ENCODE measurements around the gene MYO3B.

DNA sequence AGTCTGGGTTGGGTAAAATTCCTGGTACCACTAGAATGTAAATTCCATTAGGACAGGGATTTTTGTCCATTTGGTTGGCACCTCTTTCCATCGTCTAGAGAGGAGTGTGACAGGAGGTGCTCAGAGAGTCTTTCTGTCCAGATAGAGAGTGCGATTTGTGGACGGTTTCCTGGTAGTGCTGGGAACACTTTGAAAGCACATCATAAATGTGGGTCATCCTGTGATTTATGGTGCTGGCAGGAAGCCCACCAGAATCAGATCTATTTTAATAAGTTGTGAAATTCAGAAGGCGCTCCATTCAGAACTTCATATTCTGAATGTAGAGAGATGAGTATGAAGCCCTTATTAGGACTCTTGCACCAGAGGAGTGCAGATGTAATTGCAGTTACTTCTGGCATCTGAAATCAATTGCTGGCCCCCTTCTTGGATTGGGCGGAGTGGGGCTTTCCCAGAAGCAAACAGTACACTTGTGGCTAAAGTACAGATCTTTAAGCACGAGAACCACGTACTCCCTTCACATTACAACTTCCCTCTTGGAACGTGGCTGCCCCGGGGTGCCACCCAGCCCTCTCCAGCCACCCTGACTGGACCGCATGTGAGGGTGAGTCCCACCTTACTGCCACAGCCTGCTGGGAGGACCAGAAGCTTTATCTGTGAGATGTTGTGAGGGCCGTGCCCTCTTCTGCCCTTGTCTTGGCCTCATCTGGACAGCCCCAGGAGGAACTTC is 243.2 kb downstream of the MYO3B start:
- no peak for TF ChIP-seq POLR2A (IDR thresholded peaks at IDR 0.05)
- TF ChIP-seq, protein P1, sequence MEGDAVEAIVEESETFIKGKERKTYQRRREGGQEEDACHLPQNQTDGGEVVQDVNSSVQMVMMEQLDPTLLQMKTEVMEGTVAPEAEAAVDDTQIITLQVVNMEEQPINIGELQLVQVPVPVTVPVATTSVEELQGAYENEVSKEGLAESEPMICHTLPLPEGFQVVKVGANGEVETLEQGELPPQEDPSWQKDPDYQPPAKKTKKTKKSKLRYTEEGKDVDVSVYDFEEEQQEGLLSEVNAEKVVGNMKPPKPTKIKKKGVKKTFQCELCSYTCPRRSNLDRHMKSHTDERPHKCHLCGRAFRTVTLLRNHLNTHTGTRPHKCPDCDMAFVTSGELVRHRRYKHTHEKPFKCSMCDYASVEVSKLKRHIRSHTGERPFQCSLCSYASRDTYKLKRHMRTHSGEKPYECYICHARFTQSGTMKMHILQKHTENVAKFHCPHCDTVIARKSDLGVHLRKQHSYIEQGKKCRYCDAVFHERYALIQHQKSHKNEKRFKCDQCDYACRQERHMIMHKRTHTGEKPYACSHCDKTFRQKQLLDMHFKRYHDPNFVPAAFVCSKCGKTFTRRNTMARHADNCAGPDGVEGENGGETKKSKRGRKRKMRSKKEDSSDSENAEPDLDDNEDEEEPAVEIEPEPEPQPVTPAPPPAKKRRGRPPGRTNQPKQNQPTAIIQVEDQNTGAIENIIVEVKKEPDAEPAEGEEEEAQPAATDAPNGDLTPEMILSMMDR (IDR thresholded peaks at IDR 0.05): no peak

All from uterus (tissue), 2 donors.